ENCODE results near the gene DDIT4L. TPM values are rescaled to one million over a fixed set of nuclear protein-coding genes. Genes with fewer than 3 reads are reported as not detected.

Gene DDIT4L
- 0.03 TPM in 1 of 2 replicates, not detected in the other for total RNA-seq (2014; rRNA removed; shearing (Covaris generic))

DNA sequence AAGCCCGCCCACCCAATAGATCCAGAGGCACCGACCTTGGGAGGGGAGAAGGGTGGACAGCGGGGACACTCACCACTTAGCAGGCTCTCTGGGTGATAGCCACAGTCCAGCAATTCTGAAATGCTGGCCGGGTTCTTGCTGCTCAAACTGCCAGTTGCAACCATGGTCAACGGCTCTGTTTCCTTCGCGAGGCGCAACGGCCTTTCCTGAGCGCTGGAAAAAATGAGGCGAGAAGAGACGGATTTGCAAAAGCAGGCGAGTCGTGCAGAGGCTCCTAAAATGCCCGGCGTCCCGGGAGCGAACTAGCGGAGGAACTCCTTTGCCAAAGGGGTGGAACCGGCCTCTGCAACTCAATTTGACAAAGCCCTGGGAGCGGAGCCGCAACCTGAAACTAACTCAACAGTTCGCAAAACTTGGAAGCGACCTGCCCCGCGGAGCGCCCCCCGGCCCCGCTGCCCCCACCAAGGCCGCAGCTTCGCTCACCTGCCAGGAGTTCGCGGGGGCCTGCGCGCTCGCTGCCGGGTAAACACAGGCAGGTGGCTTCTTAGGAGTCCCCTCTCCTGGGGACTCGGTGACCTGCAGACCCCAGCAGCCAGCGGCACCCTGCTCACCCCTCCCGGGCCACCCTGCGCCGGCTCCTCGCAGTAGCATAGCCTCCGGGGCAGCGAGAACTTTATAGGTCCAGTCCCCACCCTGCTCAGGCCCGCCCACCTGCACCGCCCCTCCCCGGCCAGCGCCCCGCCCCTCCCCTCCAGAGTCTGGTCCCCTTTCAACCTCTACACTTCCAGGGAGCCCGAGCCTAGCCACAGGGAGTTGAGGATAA, at the start of gene DDIT4L:
DDIT4L (minus strand) TSS at position 649 of the 823 bp plus-strand sequence; CDS start at position 164, 485 bp downstream.

Other genes starting within 250 kb of the DDIT4L start
- gene DNAJB14, start 243.8 kb downstream of the DDIT4L start, total RNA-seq (2014; rRNA removed; shearing (Covaris generic)), result 31.1 and 37.0 TPM in 2 replicates
- 464 and 505 TPM in 2 replicates for gene H2AZ1, start 240.2 kb downstream of the DDIT4L start, total RNA-seq (2014; rRNA removed; shearing (Covaris generic))

All from A375 (cell line).